NB4 (cell line): ENCODE data around the gene QRICH1.

Source experiments
- POLR2A ChIP-seq: IDR thresholded peaks from 2 replicates; pipeline ENCODE4 v1.6.1; 2011; ENCODE audit warnings: mild to moderate bottlenecking; ENCODE audit not compliant: insufficient read length; ENCODE audit errors: extremely low read depth
- TF ChIP-seq, protein P1 (sequence below): IDR thresholded peaks from one replicate; pipeline ENCODE4 v1.5.1; 2012; ENCODE audit warnings: low read depth, low read length

- TF ChIP-seq, protein P1, sequence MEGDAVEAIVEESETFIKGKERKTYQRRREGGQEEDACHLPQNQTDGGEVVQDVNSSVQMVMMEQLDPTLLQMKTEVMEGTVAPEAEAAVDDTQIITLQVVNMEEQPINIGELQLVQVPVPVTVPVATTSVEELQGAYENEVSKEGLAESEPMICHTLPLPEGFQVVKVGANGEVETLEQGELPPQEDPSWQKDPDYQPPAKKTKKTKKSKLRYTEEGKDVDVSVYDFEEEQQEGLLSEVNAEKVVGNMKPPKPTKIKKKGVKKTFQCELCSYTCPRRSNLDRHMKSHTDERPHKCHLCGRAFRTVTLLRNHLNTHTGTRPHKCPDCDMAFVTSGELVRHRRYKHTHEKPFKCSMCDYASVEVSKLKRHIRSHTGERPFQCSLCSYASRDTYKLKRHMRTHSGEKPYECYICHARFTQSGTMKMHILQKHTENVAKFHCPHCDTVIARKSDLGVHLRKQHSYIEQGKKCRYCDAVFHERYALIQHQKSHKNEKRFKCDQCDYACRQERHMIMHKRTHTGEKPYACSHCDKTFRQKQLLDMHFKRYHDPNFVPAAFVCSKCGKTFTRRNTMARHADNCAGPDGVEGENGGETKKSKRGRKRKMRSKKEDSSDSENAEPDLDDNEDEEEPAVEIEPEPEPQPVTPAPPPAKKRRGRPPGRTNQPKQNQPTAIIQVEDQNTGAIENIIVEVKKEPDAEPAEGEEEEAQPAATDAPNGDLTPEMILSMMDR = no peak
- no peak for TF ChIP-seq POLR2A
These were observed 25.6 kb upstream of the QRICH1 start for GRCh38 chr3:49119439-49119838.
